Activated CD8-positive, alpha-beta memory T cell treated with anti-CD3 and anti-CD28 coated beads for 36 hours (primary cell): ENCODE measurements around the gene SSH2. TPM values are rescaled to one million over a fixed set of nuclear protein-coding genes. Genes with fewer than 3 reads are reported as not detected.
"Not testable (repeated sequence)": the region's sequence is repeated elsewhere in the genome, so short reads cannot be mapped to it uniquely, and the experiment has no call there.

ENCODE experiments used
- CTCF ChIA-PET: fragments of 350-600 bp; sonication (Branson Sonifier 250); formaldehyde crosslinking; loops from one replicate; lab custom pipeline; 2021; ENCODE audit warnings: antibody characterized with exemption; lab: Charles Lee
- POLR2A ChIA-PET: fragments of 350-600 bp; sonication (Branson Sonifier 250); formaldehyde crosslinking; loops from one replicate; lab custom pipeline; 2021; ENCODE audit warnings: antibody characterized with exemption; lab: Charles Lee
- total RNA-seq, 2 experiments: library from RNA; stranded (reverse); gene quantifications; one replicate each; pipeline ENCODE4 v1.2.3, GENCODE V29; 2021

SSH2 gene
- total RNA-seq, 2 experiments from 2014 or later, result 26.5 to 27.3 TPM

DNA sequence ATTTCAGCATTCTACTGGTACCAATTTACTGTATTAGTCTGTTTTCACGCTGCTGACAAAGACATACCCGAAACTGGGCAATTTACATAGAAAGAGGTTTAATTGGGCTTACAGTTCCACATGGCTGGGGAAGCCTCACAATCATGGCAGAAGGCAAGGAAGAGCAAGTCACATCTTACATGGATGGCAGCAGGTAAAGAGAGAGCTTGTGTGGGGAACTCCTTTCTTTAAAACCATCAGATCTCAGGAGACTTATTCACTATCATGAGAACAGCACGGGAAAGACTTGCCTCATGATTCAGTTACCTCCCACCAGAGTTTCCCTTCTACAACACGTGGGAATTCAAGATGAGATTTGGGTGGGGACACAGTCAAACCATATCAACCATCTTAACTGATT, 72.9 kb downstream of the SSH2 start:
- CTCF ChIA-PET, POLR2A ChIA-PET: not testable (repeated sequence)

GRCh38 chr17:29855686-29856085, 74.3 kb downstream of the SSH2 start:
- ChIA-PET POLR2A (no interaction called here), CTCF (no interaction called here)

- CTCF ChIA-PET, result interaction anchor here (1.2 kb wide), 1 partner anchor 41 kb away, joined by 5 read pairs; no protein-coding TSS in a partner anchor
- POLR2A ChIA-PET, result interaction anchor here (0.5 kb wide), 1 partner anchor 249 kb away, joined by 21 read pairs; no protein-coding TSS in a partner anchor
Observed at GRCh38 chr17:29848737-29849136, 81.3 kb downstream of the SSH2 start.

DNA sequence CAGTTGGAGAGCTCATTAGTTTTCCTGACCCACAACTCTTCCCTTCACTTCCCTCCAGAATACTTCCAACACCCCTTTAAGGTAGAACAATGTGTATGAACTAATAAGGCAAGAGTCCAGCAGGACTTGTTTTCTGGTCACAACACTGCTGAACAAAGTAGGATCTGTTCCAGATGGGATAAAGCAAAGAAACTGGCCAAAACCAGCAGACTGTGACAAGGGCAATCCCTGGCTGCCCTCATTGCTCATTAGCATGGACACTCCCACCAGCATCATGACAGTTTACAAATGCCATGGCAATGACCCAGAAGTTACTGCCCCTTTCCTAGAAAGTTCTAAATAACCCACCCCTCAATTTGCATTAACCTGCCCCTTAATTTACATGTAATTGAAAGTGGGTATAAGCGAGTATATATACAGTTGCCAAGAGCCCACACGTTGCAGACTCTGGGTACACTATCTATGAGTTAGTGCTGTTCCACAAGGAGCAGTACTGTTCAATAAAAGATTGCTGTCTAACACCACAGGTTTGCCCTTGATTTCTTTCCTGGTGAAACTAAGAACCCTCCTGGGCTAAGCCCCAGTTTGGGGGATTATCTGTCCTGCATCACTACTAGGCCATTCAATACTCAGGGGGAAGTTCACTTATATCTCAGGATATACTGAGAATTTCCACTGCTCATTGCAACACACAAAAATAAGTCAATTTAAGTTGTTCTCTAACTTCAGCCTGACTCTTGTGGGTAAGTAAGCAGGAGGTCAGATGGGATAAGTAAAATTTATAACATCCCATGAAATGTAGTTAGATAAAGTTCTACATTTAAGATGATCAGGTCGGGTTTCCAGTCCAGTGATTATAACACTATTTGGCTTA, 82.3 kb downstream of the SSH2 start:
- ChIA-PET CTCF (no interaction called here), POLR2A (no interaction called here)

DNA sequence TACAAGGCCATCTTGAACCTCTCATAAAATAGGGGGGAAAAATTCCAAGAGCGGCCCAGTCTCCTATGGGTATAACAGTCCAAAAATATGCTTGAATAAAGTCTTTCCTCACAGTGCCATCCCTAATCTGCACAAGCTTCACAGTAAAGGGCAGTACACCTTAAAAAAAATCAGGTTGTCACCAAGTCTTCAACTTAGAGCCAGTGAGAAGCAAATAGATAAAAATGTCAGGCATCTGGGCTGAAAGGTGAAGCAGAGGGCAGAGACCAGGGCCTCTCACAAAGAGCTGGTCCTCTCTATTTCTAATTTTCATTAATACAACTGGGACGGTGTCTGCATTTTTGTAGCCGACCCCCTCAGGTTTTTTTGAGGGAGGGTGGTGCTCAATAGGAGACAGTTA, 82.9 kb downstream of the SSH2 start:
- ChIA-PET POLR2A (no interaction called here), CTCF (no interaction called here)

GRCh38 chr17:29846298-29846697, 83.7 kb downstream of the SSH2 start:
- POLR2A ChIA-PET, result no interaction called here
- CTCF ChIA-PET, result no interaction called here

GRCh38 chr17:29844339-29845048, 85.5 kb downstream of the SSH2 start:
- ChIA-PET POLR2A (no interaction called here), CTCF (no interaction called here)

- ChIA-PET CTCF (interaction anchor here (1.7 kb wide), 1 partner anchor 11 kb away, joined by 4 read pairs; no protein-coding TSS in a partner anchor), POLR2A (no interaction called here)
Observed at GRCh38 chr17:29840884-29841283, 89.1 kb downstream of the SSH2 start.

- POLR2A ChIA-PET, result no interaction called here
- CTCF ChIA-PET, result interaction anchor here (1.7 kb wide), 1 partner anchor 10 kb away, joined by 4 read pairs; no protein-coding TSS in a partner anchor
Observed at GRCh38 chr17:29839656-29840055, 90.4 kb downstream of the SSH2 start.

DNA sequence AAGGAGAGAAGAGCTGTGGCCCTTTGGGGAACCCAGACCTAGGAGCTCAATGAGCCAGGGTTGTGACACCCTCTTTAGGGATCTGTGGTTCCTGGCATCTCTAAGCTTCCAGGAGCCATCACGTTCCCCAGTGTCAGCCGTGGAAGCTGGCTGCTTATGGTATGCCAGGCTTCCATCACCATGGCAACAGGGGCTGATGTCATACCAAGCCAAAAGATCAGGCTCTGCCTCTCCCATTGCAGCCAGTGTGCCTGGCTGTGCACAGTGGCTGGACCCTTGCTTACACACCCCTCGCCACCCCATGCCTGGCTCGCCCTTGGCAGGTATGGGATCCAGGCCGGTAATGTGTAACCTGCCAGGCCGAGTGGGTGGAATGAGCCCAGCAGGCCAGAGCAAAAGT, 91.1 kb downstream of the SSH2 start:
- ChIA-PET CTCF (interaction anchor here (0.7 to 1.7 kb wide), 2 partner anchors 9 to 29 kb away, joined by 3 to 4 read pairs; no protein-coding TSS in a partner anchor), POLR2A (no interaction called here)

DNA sequence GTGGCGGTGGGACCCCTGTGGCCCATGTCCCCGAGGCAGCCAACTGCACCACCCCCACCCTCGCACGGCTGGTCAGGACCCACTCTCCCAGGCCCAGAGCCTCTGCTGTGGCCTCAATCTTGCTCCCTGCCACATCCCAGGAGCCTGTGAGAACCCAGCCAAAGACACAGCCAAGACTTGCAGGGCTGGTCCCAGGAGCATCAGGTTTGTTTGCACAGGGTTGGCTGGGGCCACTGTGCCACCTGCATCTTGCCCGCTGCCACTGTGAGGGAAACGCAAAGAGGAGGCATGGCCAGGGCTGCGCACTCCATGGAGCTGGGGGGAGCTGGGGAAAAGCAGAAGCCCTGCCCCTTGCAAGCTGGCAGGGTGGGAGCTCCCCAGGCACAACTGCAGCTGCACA, 92.5 kb downstream of the SSH2 start:
- POLR2A ChIA-PET, result no interaction called here
- CTCF ChIA-PET, result no interaction called here

- POLR2A ChIA-PET, result no interaction called here
Observed at GRCh38 chr17:29836643-29837042, 93.4 kb downstream of the SSH2 start.

GRCh38 chr17:29835435-29836351, 94.3 kb downstream of the SSH2 start:
- POLR2A ChIA-PET, result no interaction called here
- CTCF ChIA-PET, result no interaction called here

More at GRCh38 chr17:29836643-29837042, 93.4 kb downstream of the SSH2 start:
- CTCF ChIA-PET, result no interaction called here

DNA sequence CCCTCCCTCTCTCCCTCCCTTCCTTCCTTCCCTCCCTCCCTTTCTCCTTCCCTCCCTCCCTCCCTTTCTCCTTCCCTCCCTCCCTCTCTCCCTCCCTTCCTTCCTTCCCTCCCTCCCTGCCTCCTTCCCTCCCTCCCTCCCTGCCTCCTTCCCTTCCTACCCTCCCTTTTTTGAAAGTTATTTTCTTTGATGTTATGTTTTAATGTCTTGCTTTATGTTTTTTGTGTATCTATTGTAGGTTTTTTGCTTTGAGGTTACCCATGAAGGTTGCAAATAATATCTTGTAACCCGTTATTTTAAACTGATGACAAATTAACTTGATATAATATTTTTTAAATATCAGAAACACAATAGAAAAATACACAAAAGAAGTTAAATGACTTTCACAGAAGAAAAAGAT, 96.2 kb downstream of the SSH2 start:
- ChIA-PET CTCF (no interaction called here), POLR2A (no interaction called here)

DNA sequence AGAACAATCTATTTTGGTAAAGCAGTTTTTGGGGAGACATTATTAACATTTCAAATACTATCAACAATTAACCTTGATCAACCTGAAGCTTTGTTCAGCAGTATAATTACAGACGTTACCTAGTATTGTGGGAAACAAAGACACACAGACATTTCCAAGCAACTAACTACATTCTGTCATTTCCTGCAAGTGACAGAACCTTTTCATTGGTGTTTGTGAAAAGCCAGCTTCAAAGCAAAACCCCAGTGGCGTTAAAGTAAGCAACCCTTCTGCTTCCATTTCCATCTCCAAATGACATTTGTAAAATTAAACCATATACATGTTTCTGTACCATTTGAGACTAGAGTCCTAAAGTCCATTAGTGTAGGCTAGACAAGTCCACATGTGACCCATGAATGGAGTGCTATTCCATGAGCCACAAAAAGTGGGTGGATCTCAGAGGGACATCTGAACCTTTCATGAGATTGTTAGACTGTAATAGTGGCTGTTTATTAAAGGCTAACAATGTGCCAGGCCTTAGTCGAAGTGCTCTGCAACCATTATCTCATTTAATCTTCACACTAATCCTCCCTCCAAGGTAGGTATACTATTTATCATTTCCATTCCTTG, 101.2 kb downstream of the SSH2 start:
- ChIA-PET POLR2A (interaction anchor here (0.6 kb wide), 1 partner anchor 61 kb away, joined by 11 read pairs; no protein-coding TSS in a partner anchor), CTCF (interaction anchor here (1.7 kb wide), 1 partner anchor 103 kb away, joined by 4 read pairs; no protein-coding TSS in a partner anchor)

GRCh38 chr17:29827179-29827578, 102.8 kb downstream of the SSH2 start:
- ChIA-PET POLR2A (no interaction called here), CTCF (no interaction called here)

DNA sequence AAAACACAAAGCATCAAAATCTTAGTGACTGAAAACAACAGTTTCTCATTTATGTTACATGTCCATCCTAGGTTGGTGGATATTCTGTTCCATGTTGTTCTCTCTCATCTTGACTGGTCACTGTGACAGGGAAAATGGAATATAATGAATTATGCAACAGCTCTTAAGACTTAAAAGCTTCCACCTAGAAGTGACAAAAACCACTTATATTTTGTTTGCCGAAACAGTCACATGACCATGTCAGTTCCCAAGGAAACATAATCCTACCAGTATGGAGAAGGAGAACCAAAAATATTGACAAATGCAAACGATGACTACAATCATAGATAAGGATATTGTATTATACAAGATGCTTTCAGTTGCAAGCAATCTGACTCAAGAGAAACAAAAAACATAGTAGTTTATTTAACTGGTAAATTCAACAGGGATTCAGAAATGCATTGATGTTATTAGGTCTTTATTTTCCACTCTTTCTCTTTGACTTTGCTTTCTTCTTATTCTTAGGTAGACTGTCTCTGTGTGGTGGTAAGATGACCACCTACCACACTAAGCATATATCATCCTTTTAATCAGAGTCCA, 103.8 kb downstream of the SSH2 start:
- POLR2A ChIA-PET, result no interaction called here
- CTCF ChIA-PET, result no interaction called here

DNA sequence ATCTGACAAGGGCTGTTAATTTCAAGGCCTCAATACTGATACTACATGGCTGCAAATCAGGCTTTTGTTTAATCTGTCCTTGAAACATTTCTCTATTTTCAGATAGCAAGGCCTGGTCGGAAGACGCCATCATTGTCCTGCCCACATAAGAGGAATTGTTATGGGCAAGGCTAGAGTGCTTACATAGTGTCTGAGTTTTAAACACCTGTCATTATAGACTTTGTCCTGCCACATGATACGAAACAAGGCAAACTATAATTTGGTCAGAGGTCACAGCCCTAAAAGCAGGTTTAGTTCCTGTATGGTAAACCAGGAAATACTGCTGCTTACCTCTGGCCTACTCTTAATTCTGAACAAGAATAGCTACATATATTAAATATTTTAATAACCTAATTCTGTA, 104.4 kb downstream of the SSH2 start:
- POLR2A ChIA-PET, result no interaction called here
- CTCF ChIA-PET, result no interaction called here
